GM11168 (cell line): ENCODE results near the gene TEC.

ENCODE experiments used
- in situ Hi-C: fragments of 300-500 bp; cut with MboI; formaldehyde crosslinking; loops from one replicate; pipeline ENCODE4 v1.12.0; 2022; ENCODE audit warnings: low sequenced_read_pairs; ENCODE audit not compliant: unreplicated experiment

Gene TEC

GRCh38 chr4:48105230-48105629 lies 164.4 kb downstream of the TEC start:
- in situ Hi-C loops: no loop called here

- in situ Hi-C loops: no loop called here
Measured at GRCh38 chr4:48103483-48104139, 166.0 kb downstream of the TEC start.

GRCh38 chr4:48102303-48102702 lies 167.3 kb downstream of the TEC start:
- in situ Hi-C loops: no loop called here

- in situ Hi-C loops: no loop called here
Measured at GRCh38 chr4:48100256-48100655, 169.4 kb downstream of the TEC start.

GRCh38 chr4:48095441-48095840 lies 174.2 kb downstream of the TEC start:
- in situ Hi-C loops: no loop called here

- in situ Hi-C loops: no loop called here
Measured at GRCh38 chr4:48093991-48094416, 175.6 kb downstream of the TEC start.

GRCh38 chr4:48090621-48091020 lies 179.0 kb downstream of the TEC start:
- in situ Hi-C loops: no loop called here

GRCh38 chr4:48085821-48086589 lies 183.6 kb downstream of the TEC start:
- in situ Hi-C loops: no loop called here
